Body of pancreas (tissue), 4 donors: ENCODE results near the gene RAB26. TPM values are rescaled to one million over a fixed set of nuclear protein-coding genes. Genes with fewer than 3 reads are reported as not detected.

Experiments
- ATAC-seq: fragments of 150-250 bp; one replicate; pipeline ENCODE4 v1.9.1; 2016
- DNase-seq, 4 donors: peaks; one replicate each; pipeline ENCODE4 v3.0.0-alpha.2; 2019
- H3K27ac ChIP-seq, 4 donors: fragments of 200-600 bp; sonication (generic); 1 replicate in 3 of 4; 2 replicates in 1 of 4; pipeline versions ENCODE4 v1.5.1 to v1.6.1; 2016 to 2019; ENCODE audit warnings: mild to moderate bottlenecking in 1 of 4, mixed read lengths in 1 of 4, moderate library complexity in 1 of 4
- H3K27me3 ChIP-seq, 2 donors: fragments of 200-600 bp; sonication (generic); one replicate each; pipeline ENCODE4 v1.6.0; 2016; ENCODE audit warnings: mild to moderate bottlenecking in 1 of 2
- H3K36me3 ChIP-seq, 2 donors: fragments of 200-600 bp; sonication (generic); replicated peaks in 1 of 2; 2 replicates each; pipeline ENCODE4 v1.5.1; 2016; ENCODE audit warnings: low read depth in 2 of 2; ENCODE audit not compliant: insufficient read depth in 1 of 2
- H3K4me1 ChIP-seq: fragments of 200-600 bp; sonication (generic); one replicate; pipeline ENCODE4 v1.6.0; 2016
- H3K4me3 ChIP-seq, 2 donors: fragments of 200-600 bp; sonication (generic); 1 replicate in 1 of 2; 2 replicates in 1 of 2; pipeline ENCODE4 v1.5.1; 2016 to 2019
- H3K9me3 ChIP-seq, 3 donors: fragments of 200-600 bp; sonication (generic); 1 replicate in 2 of 3; 2 replicates in 1 of 3; pipeline ENCODE4 v1.5.1; 2016
- POLR2A ChIP-seq, 3 donors: fragments of 450-650 bp; IDR thresholded peaks; one replicate each; pipeline ENCODE4 v1.6.1; 2016; ENCODE audit warnings: antibody characterized with exemption in 3 of 3, mild to moderate bottlenecking in 2 of 3
- WGBS, 2 donors: methylation state at CpG; one replicate each; pipeline ENCODE4 v1.1.5; 2017; 5-methylcytosine and 5-hydroxymethylcytosine counted together
- intact Hi-C: fragments of 100-400 bp; cut with DNase I; formaldehyde crosslinking; loops from one replicate; pipeline ENCODE4 v1.15.1; 2023
- total RNA-seq, 2 donors: library from RNA; depleted of rRNA; stranded (reverse); fragments of >200 nt; gene quantifications; one replicate each; pipeline ENCODE4 v1.1.0, GENCODE V29; 2016
- TF ChIP-seq, protein P1 (sequence below), 7 experiments: fragments of 450-650 bp in 4 of 7; fragments of 200-600 bp in 3 of 7; sonication (generic) in 3 of 7; IDR thresholded peaks; one replicate each; pipeline ENCODE4 v1.5.1; 2016 to 2019; ENCODE audit warnings: antibody characterized with exemption in 7 of 7

Gene RAB26
- total RNA-seq, 2 donors from 2014 or later: 25.4 to 28.8 TPM

DNA sequence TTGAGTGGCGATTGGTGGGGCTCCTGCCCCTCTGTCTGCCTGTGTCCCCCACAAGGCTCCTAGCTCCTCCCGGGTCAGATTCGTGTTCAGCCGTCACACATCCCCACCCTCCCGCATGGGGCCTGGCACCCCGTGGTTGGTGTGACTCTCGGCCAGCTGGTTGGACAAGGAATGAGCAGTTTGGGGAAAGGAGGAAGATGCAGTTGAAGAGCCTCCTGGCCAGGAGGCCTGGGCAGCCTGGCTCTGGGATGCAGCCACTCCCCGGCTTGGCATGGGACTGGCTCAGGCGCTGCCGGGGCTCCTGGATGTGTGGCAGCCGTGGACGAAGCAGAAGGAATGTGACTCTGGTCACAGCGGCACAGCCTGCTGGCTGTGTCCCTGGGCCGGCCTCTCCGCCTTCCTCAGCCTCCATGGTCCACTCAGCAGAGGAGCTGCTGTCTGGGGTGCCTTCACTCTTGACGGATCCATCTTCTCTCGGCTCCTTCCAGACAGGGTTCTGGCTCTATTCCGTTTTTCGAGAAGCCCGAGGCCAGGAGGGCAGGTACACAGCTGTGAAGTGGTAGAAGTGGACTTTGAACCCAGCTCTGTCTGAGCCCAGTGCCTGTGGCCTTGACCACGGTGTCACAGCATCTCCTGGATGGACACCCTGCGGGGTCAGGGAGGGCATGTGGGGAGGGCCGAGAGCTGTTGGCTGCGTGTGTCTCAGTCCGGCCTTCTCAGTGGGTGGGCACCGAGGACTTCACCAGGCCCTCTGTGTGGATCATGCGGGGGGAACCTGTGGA is 9.2 kb downstream of the RAB26 start:
- intact Hi-C loops: no loop called here
- peak in 2 of 4 donors; percentile 40 to 52 for DNase-seq
- ATAC-seq: no peak
- no peak overlapping the region for H3K4me3 ChIP-seq
- peak overlapping the region; percentile 1 to 76 (median 52) for H3K27ac ChIP-seq
- peaks cover 52% of the 10 kb centered on the region for H3K4me1 ChIP-seq
- TF ChIP-seq, protein P1, sequence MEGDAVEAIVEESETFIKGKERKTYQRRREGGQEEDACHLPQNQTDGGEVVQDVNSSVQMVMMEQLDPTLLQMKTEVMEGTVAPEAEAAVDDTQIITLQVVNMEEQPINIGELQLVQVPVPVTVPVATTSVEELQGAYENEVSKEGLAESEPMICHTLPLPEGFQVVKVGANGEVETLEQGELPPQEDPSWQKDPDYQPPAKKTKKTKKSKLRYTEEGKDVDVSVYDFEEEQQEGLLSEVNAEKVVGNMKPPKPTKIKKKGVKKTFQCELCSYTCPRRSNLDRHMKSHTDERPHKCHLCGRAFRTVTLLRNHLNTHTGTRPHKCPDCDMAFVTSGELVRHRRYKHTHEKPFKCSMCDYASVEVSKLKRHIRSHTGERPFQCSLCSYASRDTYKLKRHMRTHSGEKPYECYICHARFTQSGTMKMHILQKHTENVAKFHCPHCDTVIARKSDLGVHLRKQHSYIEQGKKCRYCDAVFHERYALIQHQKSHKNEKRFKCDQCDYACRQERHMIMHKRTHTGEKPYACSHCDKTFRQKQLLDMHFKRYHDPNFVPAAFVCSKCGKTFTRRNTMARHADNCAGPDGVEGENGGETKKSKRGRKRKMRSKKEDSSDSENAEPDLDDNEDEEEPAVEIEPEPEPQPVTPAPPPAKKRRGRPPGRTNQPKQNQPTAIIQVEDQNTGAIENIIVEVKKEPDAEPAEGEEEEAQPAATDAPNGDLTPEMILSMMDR (IDR thresholded peaks at IDR 0.05): no peak
- no peak for TF ChIP-seq POLR2A (IDR thresholded peaks at IDR 0.05)
- H3K27me3 ChIP-seq: no peaks in the 10 kb centered on the region
- H3K9me3 ChIP-seq: no peaks in the 10 kb centered on the region
- 34 to 45% methylated on average over 6 to 27 of the region's 27 CpGs for WGBS, 2 donors
- no peaks in the 10 kb centered on the region for H3K36me3 ChIP-seq

DNA sequence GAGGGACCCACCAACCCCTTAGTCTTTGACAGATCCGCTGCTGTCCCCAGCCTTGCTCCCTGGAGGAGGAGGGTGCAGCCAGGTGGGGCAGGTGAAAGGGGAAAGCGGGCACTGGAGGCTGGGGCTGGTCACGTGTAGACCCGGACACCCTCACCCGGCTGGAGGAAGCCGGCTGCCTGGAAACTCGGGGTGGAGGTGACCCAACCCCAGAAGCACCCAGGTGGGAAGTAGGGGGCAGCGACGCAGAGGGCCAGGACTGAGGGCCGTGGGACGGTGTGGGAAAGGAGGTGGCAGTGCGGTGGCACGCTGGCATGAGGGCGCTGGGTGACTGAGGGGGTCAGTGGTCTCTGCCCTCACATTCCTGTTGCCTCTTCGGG is 9.8 kb downstream of the RAB26 start:
- intact Hi-C loops: no loop called here
- H3K27ac ChIP-seq: peak overlapping the region in 2 of 4 donors; percentile 72 to 76
- H3K4me1 ChIP-seq: peaks cover 46% of the 10 kb centered on the region
- DNase-seq (no peak), ATAC-seq (no peak)
- H3K27me3 ChIP-seq: no peaks in the 10 kb centered on the region
- H3K4me3 ChIP-seq: no peak overlapping the region
- WGBS, 2 donors: 86 to 87% methylated on average over 14 to 15 of the region's 15 CpGs
- TF ChIP-seq, protein P1 (IDR thresholded peaks at IDR 0.05): no peak
- no peak for TF ChIP-seq POLR2A (IDR thresholded peaks at IDR 0.05)
- no peaks in the 10 kb centered on the region for H3K36me3 ChIP-seq
- no peaks in the 10 kb centered on the region for H3K9me3 ChIP-seq

DNA sequence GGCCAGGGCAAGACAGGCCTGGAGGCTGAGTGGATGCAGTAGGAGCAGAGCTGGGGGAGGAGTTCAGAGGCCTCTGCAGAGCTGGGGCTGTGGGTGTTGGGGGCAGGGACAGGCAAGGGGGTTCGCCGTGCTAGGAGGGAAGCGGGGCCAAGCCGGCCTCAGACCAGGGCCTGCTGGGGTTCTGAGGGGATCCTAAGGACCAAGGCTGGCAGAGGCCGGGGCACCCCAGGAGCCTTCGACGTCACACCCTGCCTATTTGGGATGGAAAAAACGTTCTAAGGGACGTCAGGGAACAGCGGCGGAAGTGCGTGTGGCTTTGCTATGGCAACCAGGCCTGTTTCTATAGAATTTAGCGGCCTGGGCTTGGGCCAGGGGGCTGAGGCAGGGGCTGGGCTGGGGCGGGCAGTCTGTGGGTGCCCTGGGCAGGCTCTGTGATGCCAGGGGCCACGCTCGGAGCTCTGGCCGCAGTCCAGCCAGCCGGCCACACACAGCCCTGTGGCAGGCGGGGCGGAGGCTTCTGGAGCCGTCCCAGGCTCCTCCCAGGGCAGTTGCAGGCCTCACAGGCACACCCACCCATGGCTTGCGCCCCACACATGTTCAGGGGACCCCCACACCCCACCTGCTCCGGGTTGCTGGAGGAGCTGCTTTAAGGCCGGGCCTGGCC is 10.9 kb downstream of the RAB26 start:
- H3K4me1 ChIP-seq: peaks cover 36% of the 10 kb centered on the region
- H3K27me3 ChIP-seq: no peaks in the 10 kb centered on the region
- ATAC-seq (no peak), DNase-seq (no peak)
- no peak overlapping the region for H3K4me3 ChIP-seq
- 74 to 91% methylated on average over 13 to 22 of the region's 24 CpGs for WGBS, 2 donors
- H3K36me3 ChIP-seq: no peaks in the 10 kb centered on the region
- peak overlapping the region in 2 of 4 donors; percentile 0 to 38 for H3K27ac ChIP-seq
- intact Hi-C loops: no loop called here
- H3K9me3 ChIP-seq: no peaks in the 10 kb centered on the region
- TF ChIP-seq, protein P1 (IDR thresholded peaks at IDR 0.05): no peak
- no peak for TF ChIP-seq POLR2A (IDR thresholded peaks at IDR 0.05)

DNA sequence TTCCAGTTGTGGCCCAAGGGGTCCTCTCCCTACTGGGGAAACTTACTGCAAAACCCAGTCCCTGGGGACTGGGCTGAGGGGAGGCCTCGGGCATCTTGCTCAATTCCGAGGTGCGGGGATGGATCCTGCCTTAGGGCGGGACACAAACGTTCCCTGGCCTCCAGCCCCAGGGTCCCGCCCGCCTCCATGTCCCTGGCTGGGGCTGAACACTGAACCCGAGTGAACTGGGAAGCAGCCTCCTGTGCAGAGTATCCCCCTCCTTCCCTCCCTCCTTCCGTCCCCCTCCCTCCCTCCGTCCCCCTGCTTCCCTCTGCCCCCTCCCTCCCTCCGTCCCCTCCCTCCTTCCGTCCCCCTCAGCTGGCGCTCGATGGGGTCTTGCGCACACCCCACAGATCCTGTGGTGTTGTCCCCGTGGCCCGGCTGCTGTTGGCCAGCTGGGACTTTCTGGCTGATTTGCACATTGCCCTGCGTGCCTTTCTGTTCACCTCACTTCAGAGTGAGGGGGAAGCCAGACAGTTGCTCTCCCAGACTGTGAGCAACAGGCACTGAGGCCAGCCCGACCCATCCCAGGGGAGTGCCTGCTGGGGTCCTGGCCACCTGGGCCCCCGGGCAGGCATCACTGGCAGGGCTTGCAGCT is 12.6 kb downstream of the RAB26 start:
- TF ChIP-seq POLR2A (IDR thresholded peaks at IDR 0.05): no peak
- TF ChIP-seq, protein P1 (IDR thresholded peaks at IDR 0.05): no peak
- intact Hi-C loops: no loop called here
- Histone ChIP-seq H3K4me3 (no peak overlapping the region), H3K27ac (peak overlapping the region in 1 of 4 donors; percentile 46), H3K36me3 (no peaks in the 10 kb centered on the region), H3K27me3 (no peaks in the 10 kb centered on the region), H3K4me1 (peaks cover 36% of the 10 kb centered on the region), H3K9me3 (no peaks in the 10 kb centered on the region)
- DNase-seq (peak in 2 of 4 donors; percentile 26 to 40), ATAC-seq (no peak)
- 79 to 84% methylated on average over 13 to 17 of the region's 20 CpGs for whole genome bisulfite sequencing, 2 donors
